KG1 (cell line): ENCODE measurements around the gene RNFT1.
"Not testable (repeated sequence)": the region's sequence is repeated elsewhere in the genome, so short reads cannot be mapped to it uniquely, and the experiment has no call there.

Experiments
- DNase-seq: peaks from one replicate; lab custom pipeline; 2025; lab: John Stamatoyannopoulos, UW

Gene RNFT1

GRCh38 chr17:59964482-59965328 lies at the start of gene RNFT1:
Gene RNFT1 (minus strand): TSS chr17:59964740. CDS start chr17:59964663, 77 bp downstream.
- DNase-seq, result peak; percentile 82

GRCh38 chr17:60009326-60009725 lies 44.8 kb upstream of the RNFT1 start:
- not testable (repeated sequence) for DNase-seq

- DNase-seq, result not testable (repeated sequence)
These were observed 43.8 kb upstream of the RNFT1 start for GRCh38 chr17:60008377-60008776.

- no peak for DNase-seq
These were observed 41.6 kb upstream of the RNFT1 start for GRCh38 chr17:60006160-60006559.

GRCh38 chr17:60004561-60004960 lies 40.0 kb upstream of the RNFT1 start:
- DNase-seq, result not testable (repeated sequence)

GRCh38 chr17:60002405-60002804 lies 37.9 kb upstream of the RNFT1 start:
- DNase-seq, result not testable (repeated sequence)

GRCh38 chr17:59996608-59997007 lies 32.1 kb upstream of the RNFT1 start:
- DNase-seq, result not testable (repeated sequence)

- DNase-seq, result not testable (repeated sequence)
These were observed 10.6 kb upstream of the RNFT1 start for GRCh38 chr17:59975166-59975565.

GRCh38 chr17:59973483-59973882 lies 8.9 kb upstream of the RNFT1 start:
- not testable (repeated sequence) for DNase-seq

GRCh38 chr17:59972778-59973177 lies 8.2 kb upstream of the RNFT1 start:
- DNase-seq, result no peak

- DNase-seq, result not testable (repeated sequence)
These were observed 7.2 kb upstream of the RNFT1 start for GRCh38 chr17:59971771-59972170.

- peak; percentile 74 for DNase-seq
These were observed 630 bp downstream of the RNFT1 start for GRCh38 chr17:59963738-59964481.

GRCh38 chr17:59962739-59963318 lies 1.7 kb downstream of the RNFT1 start:
- no peak for DNase-seq

GRCh38 chr17:59959574-59959973 lies 5.0 kb downstream of the RNFT1 start:
- not testable (repeated sequence) for DNase-seq

GRCh38 chr17:59954856-59955255 lies 9.7 kb downstream of the RNFT1 start:
- no peak for DNase-seq

GRCh38 chr17:59950049-59950448 lies 14.5 kb downstream of the RNFT1 start:
- DNase-seq, result no peak

GRCh38 chr17:59947310-59947709 lies 17.2 kb downstream of the RNFT1 start:
- DNase-seq, result not testable (repeated sequence)

- DNase-seq, result not testable (repeated sequence)
These were observed 18.1 kb downstream of the RNFT1 start for GRCh38 chr17:59946433-59946832.

- no peak for DNase-seq
These were observed 23.4 kb downstream of the RNFT1 start for GRCh38 chr17:59941131-59941530.

- DNase-seq, result not testable (repeated sequence)
These were observed 23.8 kb downstream of the RNFT1 start for GRCh38 chr17:59940697-59941096.

GRCh38 chr17:59933317-59933716 lies 31.2 kb downstream of the RNFT1 start:
- DNase-seq, result not testable (repeated sequence)

- DNase-seq, result not testable (repeated sequence)
These were observed 33.8 kb downstream of the RNFT1 start for GRCh38 chr17:59930768-59931167.
